ENCODE data around the gene PPP1R1C.

- TF ChIP-seq PKNOX1 (IDR thresholded peaks at IDR 0.05) (no peak), FOXA1 (IDR thresholded peaks at IDR 0.05) (no peak), ZNF384 (IDR thresholded peaks at IDR 0.05) (no peak), SUZ12 (IDR thresholded peaks at IDR 0.05) (no peak), BHLHE40 (IDR thresholded peaks at IDR 0.05; ENCODE audit: borderline replicate concordance) (no peak), NFRKB (IDR thresholded peaks at IDR 0.05) (no peak), L3MBTL2 (conservative IDR thresholded peaks at IDR 0.05) (no peak), CTBP1 (IDR thresholded peaks at IDR 0.05; ENCODE audit: borderline replicate concordance) (no peak), TARDBP (IDR thresholded peaks at IDR 0.05) (no peak), HDGF (IDR thresholded peaks at IDR 0.05; ENCODE audit: borderline replicate concordance) (no peak), SP1 (IDR thresholded peaks at IDR 0.05) (no peak), ELF4 (IDR thresholded peaks at IDR 0.05) (no peak), LEF1 (IDR thresholded peaks at IDR 0.05; ENCODE audit: borderline replicate concordance) (no peak)
Observed at GRCh38 chr2:182066400-182067087, 80.9 kb downstream of the PPP1R1C start.

Measured in HEK293T (cell line).